GM12878 (cell line): ENCODE results near the gene SDS. TPM values are rescaled to one million over a fixed set of nuclear protein-coding genes. Genes with fewer than 3 reads are reported as not detected.

Experiments used
- ATAC-seq: fragments of 200-7000 bp; cut with Tn5 transposase; 3 replicates; pipeline ENCODE4 v1.9.1; 2020; ENCODE audit warnings: mild to moderate bottlenecking, moderate library complexity
- BruUV-seq: library from RNA; stranded (reverse); fragments of 400-500 nt; replicated peaks from 2 replicates; lab custom pipeline; 2021; lab: Mats Ljungman, UMichigan
- CTCF ChIA-PET: fragments of 300-600 bp; sonication (Branson Sonifier 250); formaldehyde crosslinking; extraction: SDS; loops from one replicate; lab custom pipeline; 2021; ENCODE audit warnings: inconsistent platforms; lab: Yijun Ruan, JAX
- POLR2A ChIA-PET: fragments of 350-600 bp; formaldehyde crosslinking; extraction: SDS; loops from one replicate; lab custom pipeline; 2021; ENCODE audit warnings: inconsistent platforms; lab: Charles Lee
- RAD21 ChIA-PET: fragments of 300-600 bp; sonication (Branson Sonifier 250); formaldehyde crosslinking; loops from one replicate; lab custom pipeline; 2023; ENCODE audit warnings: antibody characterized with exemption; ENCODE audit not compliant: unreplicated experiment; lab: Charles Lee
- SMC1A ChIA-PET: fragments of 300-600 bp; sonication (Branson Sonifier 250); formaldehyde crosslinking; loops from one replicate; lab custom pipeline; 2023; ENCODE audit not compliant: unreplicated experiment, uncharacterized antibody; lab: Charles Lee
- DNase-seq: peaks from one replicate; pipeline ENCODE4 v3.0.0-alpha.2; 2011; ENCODE audit warnings: low read depth, low spot score
- FAIRE-seq: peaks from 3 replicates; lab custom pipeline; 2011; peaks lifted over from hg19 to GRCh38; lab: Jason Lieb, UNC
- H2AFZ ChIP-seq: 2 replicates; pipeline ENCODE4 v1.6.0; 2011; ENCODE audit warnings: low read depth, low read length, control low read depth; ENCODE audit not compliant: control insufficient read depth
- H3K27ac ChIP-seq: 2 replicates; pipeline ENCODE4 v1.5.1; 2011; ENCODE audit warnings: control low read depth; ENCODE audit not compliant: control insufficient read depth, insufficient read depth
- H3K27me3 ChIP-seq, 2 experiments: replicated peaks in 1 of 2; 2 replicates each; pipeline versions ENCODE4 v1.6.0 to v1.6.1; 2011; ENCODE audit warnings: low read length in 1 of 2; ENCODE audit not compliant: control insufficient read depth in 2 of 2, insufficient read depth in 2 of 2
- H3K36me3 ChIP-seq, 2 experiments: 2 replicates each; pipeline ENCODE4 v1.5.1; 2011; ENCODE audit warnings: low read length in 1 of 2; ENCODE audit not compliant: control insufficient read depth in 2 of 2, insufficient read depth in 2 of 2
- H3K4me1 ChIP-seq: 2 replicates; pipeline ENCODE4 v1.6.1; 2011; ENCODE audit warnings: mild to moderate bottlenecking, low read length, moderate library complexity, mixed read lengths; ENCODE audit not compliant: control insufficient read depth, insufficient read depth
- H3K4me2 ChIP-seq: 2 replicates; pipeline ENCODE4 v1.6.0; 2011; ENCODE audit warnings: control low read depth; ENCODE audit not compliant: control insufficient read depth, insufficient read depth
- H3K4me3 ChIP-seq: fragments of 200-600 bp; sonication (generic); 2 replicates; pipeline ENCODE4 v1.5.1; 2016
- H3K79me2 ChIP-seq: 2 replicates; pipeline ENCODE4 v1.6.0; 2011; ENCODE audit warnings: low read length; ENCODE audit not compliant: control insufficient read depth, insufficient read depth
- H3K9ac ChIP-seq: 2 replicates; pipeline ENCODE4 v1.8.0; 2011; ENCODE audit warnings: low read length, control low read depth, mixed read lengths; ENCODE audit not compliant: control insufficient read depth, insufficient read depth
- H3K9me3 ChIP-seq: replicated peaks from 3 replicates; pipeline ENCODE4 v1.5.1; 2011; ENCODE audit warnings: mild to moderate bottlenecking, low read length; ENCODE audit not compliant: control insufficient read depth, insufficient read depth
- H4K20me1 ChIP-seq: 2 replicates; pipeline ENCODE4 v1.6.0; 2011; ENCODE audit not compliant: control insufficient read depth, insufficient read depth
- CHD1 ChIP-seq: IDR thresholded peaks from 2 replicates; pipeline ENCODE4 v1.6.1; 2012; ENCODE audit warnings: low read depth, low read length, improper control_type of control experiment
- DPF2 ChIP-seq: fragments of 450-650 bp; IDR thresholded peaks from 2 replicates; pipeline ENCODE4 v1.6.1; 2017; ENCODE audit warnings: mild to moderate bottlenecking
- JUNB ChIP-seq: IDR thresholded peaks from 2 replicates; pipeline ENCODE4 v1.6.1; 2016; ENCODE audit warnings: antibody characterized with exemption, mild to moderate bottlenecking
- ZNF24 ChIP-seq: fragments of 450-650 bp; IDR thresholded peaks from 2 replicates; pipeline ENCODE4 v1.6.1; 2017; ENCODE audit warnings: antibody characterized with exemption, mild to moderate bottlenecking
- WGBS: methylation state at CpG from one replicate; pipeline ENCODE4 v1.1.6; 2016; ENCODE audit warnings: low lambda C conversion rate; ENCODE audit not compliant: insufficient replicate concordance, insufficient coverage; ENCODE audit errors: missing lambda C conversion rate; 5-methylcytosine and 5-hydroxymethylcytosine counted together
- in situ Hi-C: fragments of 300-500 bp; cut with MboI; formaldehyde crosslinking; loops from 9 replicates; pipeline ENCODE4 v1.14.3; 2018; ENCODE audit warnings: mixed read lengths
- intact Hi-C: fragments of 100-400 bp; cut with micrococcal nuclease; formaldehyde crosslinking; loops from one replicate; pipeline ENCODE4 v1.14.2; 2022; ENCODE audit not compliant: unreplicated experiment
- polyA plus RNA-seq, 11 experiments: library from polyadenylated mRNA; depleted of rRNA in 4 of 11; unstranded in 6 of 11; stranded (reverse) in 5 of 11; fragments of >200 nt; fragmentation: Nextera tagmentation in 4 of 11; fragmentation: Illumina TruSeq in 1 of 11; extraction: Ambion mirVana in 4 of 11; extraction: Trizol in 1 of 11; gene quantifications; 1 replicate in 1 of 11; 2 replicates in 10 of 11; pipeline versions ENCODE4 v1.2.1 to v1.2.3, GENCODE V29; 2011 to 2016; ENCODE audit warnings: inconsistent platforms in 2 of 11, missing spikeins in 2 of 11, low read depth in 1 of 11
- total RNA-seq, 4 experiments: library from RNA; depleted of rRNA in 3 of 4; stranded (reverse); fragments of >200 nt in 3 of 4; fragmentation: Illumina TruSeq in 1 of 4; extraction: Trizol in 1 of 4; gene quantifications; 2 replicates each; pipeline versions ENCODE4 v1.2.1 to v1.2.3, GENCODE V29; 2013 to 2021

SDS gene
- total and polyA plus RNA-seq, 10 of the 15 experiments (the other 5 are each of a cell fraction or from before 2014, with no cell fraction given), result 0.18 TPM; not detected in 9

DNA sequence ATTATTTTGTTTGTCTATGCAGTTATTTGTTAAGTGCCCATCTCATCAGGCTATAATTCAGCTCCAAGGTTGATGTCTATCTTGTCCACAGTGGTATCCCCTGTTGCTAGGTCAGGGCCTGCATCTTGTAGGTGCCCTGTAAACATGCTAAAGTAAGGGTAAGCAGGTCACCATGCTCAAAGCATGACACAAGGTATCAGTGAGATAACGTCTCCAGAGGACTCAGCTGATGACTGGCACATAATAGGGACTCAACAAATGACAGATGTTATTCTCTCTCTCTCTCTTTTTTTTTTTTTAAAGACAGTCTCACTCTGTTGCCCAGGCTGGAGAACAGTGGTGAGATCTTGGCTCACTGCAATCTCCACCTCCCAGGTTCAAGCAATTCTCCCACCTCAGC, 20.8 kb upstream of the SDS start:
- TF ChIP-seq DPF2 (no peak), JUNB (no peak)
- 59% methylated on average over 1 of the region's 1 CpG for WGBS
- no peak for FAIRE-seq
- H3K4me1 ChIP-seq, result peaks cover 10% of the 10 kb centered on the region
- ChIA-PET POLR2A (interaction anchor here (0.6 to 1.7 kb wide), 3 partner anchors 89 to 1346 kb away, joined by 3 to 6 read pairs (median 3); partner anchors contain the start of gene SLC8B1), SMC1A (interaction anchor here (0.5 to 1.8 kb wide), 8 partner anchors 98 to 396 kb away, joined by 3 to 8 read pairs (median 4); no protein-coding TSS in a partner anchor), CTCF (interaction anchor here (0.5 to 1.6 kb wide), 18 partner anchors 15 to 1328 kb away, joined by 3 to 16 read pairs (median 3); no protein-coding TSS in a partner anchor), RAD21 (interaction anchor here (0.8 to 1.4 kb wide), 4 partner anchors 126 to 242 kb away, joined by 3 to 5 read pairs (median 3); no protein-coding TSS in a partner anchor)
- DNase-seq, result no peak
- no TSS peak for BruUV-seq
- H3K9ac ChIP-seq, result no peak overlapping the region
- no peaks in the 10 kb centered on the region for H3K79me2 ChIP-seq
- no peaks in the 10 kb centered on the region for H4K20me1 ChIP-seq
- no peaks in the 10 kb centered on the region for H3K36me3 ChIP-seq
- H2AFZ ChIP-seq, result no peak overlapping the region
- ATAC-seq, result no peak
- intact Hi-C loops, result loop anchor here (5.0 kb wide), 1 partner anchor 237 kb away; the partner anchor contains the start of genes DDX54 and RITA1
- no peaks in the 10 kb centered on the region for H3K9me3 ChIP-seq
- no peak overlapping the region for H3K4me3 ChIP-seq
- in situ Hi-C loops, result loop anchor here (5.0 kb wide), 1 partner anchor 227 kb away; no protein-coding TSS in a partner anchor
- H3K4me2 ChIP-seq, result no peak overlapping the region
- H3K27ac ChIP-seq, result no peak overlapping the region
- H3K27me3 ChIP-seq, result no peaks in the 10 kb centered on the region

DNA sequence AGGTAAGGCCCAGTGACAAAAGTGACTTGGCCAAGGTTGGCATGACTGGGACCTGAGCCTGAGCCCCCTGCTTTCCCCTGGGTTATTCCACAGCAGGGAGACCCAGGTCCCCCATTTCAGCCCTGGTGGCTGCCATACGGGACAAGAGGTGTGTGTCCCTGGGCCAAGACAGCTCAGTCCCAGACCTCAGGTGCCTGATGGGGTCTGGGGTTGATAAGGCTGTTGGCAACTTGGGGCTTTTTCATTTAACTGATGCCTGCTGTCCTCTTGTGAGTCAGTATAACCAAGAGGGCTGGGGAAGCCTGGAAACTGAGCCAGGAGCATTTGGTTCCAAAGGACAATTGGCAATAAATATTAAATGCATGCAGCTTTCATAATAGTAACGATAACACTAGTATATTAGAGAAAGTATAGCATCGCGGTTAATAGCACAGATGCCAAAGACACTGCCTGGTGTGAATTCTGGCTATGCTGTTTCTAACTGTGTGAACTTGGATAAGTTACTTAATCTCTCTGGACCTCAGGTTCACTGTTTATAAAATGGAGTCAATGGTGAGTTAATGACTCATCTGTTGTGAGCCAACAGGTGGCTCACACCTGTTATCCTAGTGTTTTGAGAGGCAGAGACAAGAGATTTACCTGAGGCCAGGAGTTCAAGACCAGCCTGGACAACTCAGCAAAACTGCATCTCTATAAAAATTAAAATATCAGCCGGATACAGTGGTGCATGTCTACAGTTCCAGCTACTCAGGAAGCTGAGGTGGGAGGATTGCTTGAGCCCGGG, 19.4 kb upstream of the SDS start:
- Histone ChIP-seq H3K79me2 (no peaks in the 10 kb centered on the region), H4K20me1 (no peaks in the 10 kb centered on the region), H3K9ac (peak overlapping the region; percentile 73), H2AFZ (no peak overlapping the region), H3K9me3 (no peaks in the 10 kb centered on the region), H3K4me2 (peak overlapping the region; percentile 64), H3K36me3 (no peaks in the 10 kb centered on the region), H3K4me1 (peaks cover 10% of the 10 kb centered on the region), H3K27me3 (no peaks in the 10 kb centered on the region), H3K4me3 (peak overlapping the region; percentile 63), H3K27ac (no peak overlapping the region)
- ChIA-PET RAD21 (interaction anchor here (0.9 to 1.3 kb wide), 4 partner anchors 17 to 236 kb away, joined by 3 to 4 read pairs (median 4); no protein-coding TSS in a partner anchor), SMC1A (interaction anchor here (0.8 to 2.9 kb wide), 5 partner anchors 107 to 236 kb away, joined by 3 to 8 read pairs (median 3); no protein-coding TSS in a partner anchor), CTCF (interaction anchor here (0.9 to 1.6 kb wide), 10 partner anchors 18 to 228 kb away, joined by 3 to 10 read pairs (median 4); no protein-coding TSS in a partner anchor), POLR2A (interaction anchor here (1.7 kb wide), 1 partner anchor 88 kb away, joined by 6 read pairs; the partner anchor contains the start of gene SLC8B1)
- FAIRE-seq (no peak), DNase-seq (no peak), ATAC-seq (no peak)
- intact Hi-C loops, result loop anchor here (1.0 to 5.0 kb wide), 2 partner anchors 111 to 236 kb away; partner anchors contain the start of genes DDX54 and RITA1
- TF ChIP-seq ZNF24, result 0 out of 2 replicates have a peak, but pooled peaks have one; percentile 34
- TF ChIP-seq CHD1, result no peak
- in situ Hi-C loops, result loop anchor here (5.0 kb wide), 1 partner anchor 226 kb away; no protein-coding TSS in a partner anchor
- TSS peak; percentile 88 for BruUV-seq
- 80% methylated on average over 6 of the region's 6 CpGs for WGBS
